B cell (primary cell): ENCODE data around the gene SLC30A3.

Source experiments
- CTCF ChIP-seq: fragments of 200-600 bp; IDR thresholded peaks from one replicate; pipeline ENCODE4 v1.8.0; 2022; ENCODE audit warnings: antibody characterized with exemption, mild to moderate bottlenecking
- EZH2 ChIP-seq: IDR thresholded peaks from 2 replicates; pipeline ENCODE4 v1.6.1; 2012; ENCODE audit warnings: borderline replicate concordance, low read depth, mild to moderate bottlenecking, moderate library complexity, low read length; ENCODE audit not compliant: insufficient read depth, poor library complexity, severe bottlenecking

GRCh38 chr2:27236626-27237025 is 26.2 kb downstream of the SLC30A3 start:
- no peak for TF ChIP-seq EZH2
- no peak for TF ChIP-seq CTCF
